GM12801 (cell line): ENCODE results near the gene SHLD2.

Source experiments
- TF ChIP-seq, protein P1 (sequence below): IDR thresholded peaks from one replicate; pipeline ENCODE4 v1.5.1; 2011; ENCODE audit warnings: control low read depth; ENCODE audit not compliant: insufficient read length; ENCODE audit errors: extremely low read depth

The SHLD2 gene, protein sequence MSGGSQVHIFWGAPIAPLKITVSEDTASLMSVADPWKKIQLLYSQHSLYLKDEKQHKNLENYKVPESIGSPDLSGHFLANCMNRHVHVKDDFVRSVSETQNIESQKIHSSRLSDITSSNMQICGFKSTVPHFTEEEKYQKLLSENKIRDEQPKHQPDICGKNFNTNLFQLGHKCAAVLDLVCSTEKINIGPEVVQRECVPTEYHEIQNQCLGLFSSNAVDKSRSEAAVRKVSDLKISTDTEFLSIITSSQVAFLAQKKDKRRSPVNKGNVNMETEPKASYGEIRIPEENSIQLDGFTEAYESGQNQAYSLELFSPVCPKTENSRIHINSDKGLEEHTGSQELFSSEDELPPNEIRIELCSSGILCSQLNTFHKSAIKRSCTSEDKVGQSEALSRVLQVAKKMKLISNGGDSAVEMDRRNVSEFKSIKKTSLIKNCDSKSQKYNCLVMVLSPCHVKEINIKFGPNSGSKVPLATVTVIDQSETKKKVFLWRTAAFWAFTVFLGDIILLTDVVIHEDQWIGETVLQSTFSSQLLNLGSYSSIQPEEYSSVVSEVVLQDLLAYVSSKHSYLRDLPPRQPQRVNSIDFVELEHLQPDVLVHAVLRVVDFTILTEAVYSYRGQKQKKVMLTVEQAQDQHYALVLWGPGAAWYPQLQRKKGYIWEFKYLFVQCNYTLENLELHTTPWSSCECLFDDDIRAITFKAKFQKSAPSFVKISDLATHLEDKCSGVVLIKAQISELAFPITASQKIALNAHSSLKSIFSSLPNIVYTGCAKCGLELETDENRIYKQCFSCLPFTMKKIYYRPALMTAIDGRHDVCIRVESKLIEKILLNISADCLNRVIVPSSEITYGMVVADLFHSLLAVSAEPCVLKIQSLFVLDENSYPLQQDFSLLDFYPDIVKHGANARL

DNA sequence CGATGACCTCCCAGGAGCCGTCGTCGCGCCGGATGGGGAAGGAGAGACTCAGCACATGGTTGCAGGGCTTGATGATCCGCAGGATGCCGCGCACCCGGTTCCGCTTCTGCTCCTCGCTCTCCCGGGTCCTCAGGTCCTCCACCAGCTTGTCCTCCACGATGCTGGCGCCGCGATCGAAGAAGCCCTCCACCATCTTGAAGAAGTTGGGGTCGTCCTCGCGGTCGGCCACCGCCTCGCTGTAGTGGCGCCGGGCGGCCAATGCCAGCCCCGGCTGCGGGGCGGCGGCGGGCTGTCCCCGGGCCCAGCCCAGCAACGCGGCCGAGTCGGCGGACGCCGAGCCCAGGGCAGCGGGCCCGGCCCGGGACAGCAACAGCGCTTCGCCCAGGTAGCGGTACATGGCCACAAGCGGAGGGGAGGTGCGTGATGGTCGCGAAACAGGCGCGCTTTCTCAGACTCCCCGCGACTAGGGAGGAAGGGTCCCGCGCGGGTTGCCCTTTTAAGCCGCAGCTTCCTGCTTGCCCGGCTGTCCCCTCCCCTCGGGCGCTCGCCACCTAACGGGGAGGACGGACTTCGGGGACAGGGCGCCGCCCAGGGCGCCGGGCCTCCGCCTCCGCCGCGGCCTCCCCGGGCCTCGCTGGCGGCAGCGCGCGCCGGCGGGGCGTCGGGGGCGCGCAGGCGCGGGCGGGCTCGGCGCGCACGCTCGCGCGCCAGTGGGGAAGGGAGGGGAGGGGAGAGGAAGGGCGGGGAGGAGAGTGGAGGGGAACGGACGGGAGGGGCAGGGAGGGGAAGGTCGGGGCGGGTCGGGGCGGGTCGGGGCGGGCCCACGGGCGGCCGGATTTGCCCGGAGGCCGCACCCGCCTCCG, at the start of gene SHLD2, which contains the start of gene GLUD1:
TSS of gene SHLD2 (plus strand) at position 834 of the 863 bp plus-strand sequence. CDS start 56,149 bp downstream, outside the sequence.
TSS of gene GLUD1 (minus strand) at position 471 of the 863 bp plus-strand sequence. CDS start at position 397, 74 bp downstream.
- TF ChIP-seq, protein P1, sequence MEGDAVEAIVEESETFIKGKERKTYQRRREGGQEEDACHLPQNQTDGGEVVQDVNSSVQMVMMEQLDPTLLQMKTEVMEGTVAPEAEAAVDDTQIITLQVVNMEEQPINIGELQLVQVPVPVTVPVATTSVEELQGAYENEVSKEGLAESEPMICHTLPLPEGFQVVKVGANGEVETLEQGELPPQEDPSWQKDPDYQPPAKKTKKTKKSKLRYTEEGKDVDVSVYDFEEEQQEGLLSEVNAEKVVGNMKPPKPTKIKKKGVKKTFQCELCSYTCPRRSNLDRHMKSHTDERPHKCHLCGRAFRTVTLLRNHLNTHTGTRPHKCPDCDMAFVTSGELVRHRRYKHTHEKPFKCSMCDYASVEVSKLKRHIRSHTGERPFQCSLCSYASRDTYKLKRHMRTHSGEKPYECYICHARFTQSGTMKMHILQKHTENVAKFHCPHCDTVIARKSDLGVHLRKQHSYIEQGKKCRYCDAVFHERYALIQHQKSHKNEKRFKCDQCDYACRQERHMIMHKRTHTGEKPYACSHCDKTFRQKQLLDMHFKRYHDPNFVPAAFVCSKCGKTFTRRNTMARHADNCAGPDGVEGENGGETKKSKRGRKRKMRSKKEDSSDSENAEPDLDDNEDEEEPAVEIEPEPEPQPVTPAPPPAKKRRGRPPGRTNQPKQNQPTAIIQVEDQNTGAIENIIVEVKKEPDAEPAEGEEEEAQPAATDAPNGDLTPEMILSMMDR, result no peak

DNA sequence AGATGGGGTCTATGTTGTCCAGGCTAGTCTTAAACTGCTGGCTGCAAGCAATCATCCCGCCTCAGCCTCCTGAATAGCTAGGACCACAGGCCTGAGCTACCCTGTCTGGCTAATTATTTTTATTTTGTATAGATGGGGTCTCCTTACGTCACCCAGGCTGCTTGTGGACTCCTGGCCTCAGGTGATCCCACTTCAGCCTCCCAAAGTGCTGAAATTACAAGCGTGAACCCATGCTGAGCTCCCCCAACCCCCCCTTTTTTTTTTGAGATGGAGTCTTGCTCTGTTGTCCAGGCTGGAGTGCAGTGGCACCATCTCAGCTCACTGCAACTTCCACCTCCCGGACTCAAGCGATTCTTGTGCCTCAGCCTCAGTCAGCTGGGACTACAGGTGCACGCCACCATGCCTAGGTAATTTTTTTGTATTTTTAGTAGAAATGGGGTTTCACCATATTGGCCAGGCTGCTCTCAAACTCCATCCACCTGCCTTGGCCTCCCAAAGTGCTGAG, 49.5 kb upstream of the SHLD2 start:
- TF ChIP-seq, protein P1, result no peak

DNA sequence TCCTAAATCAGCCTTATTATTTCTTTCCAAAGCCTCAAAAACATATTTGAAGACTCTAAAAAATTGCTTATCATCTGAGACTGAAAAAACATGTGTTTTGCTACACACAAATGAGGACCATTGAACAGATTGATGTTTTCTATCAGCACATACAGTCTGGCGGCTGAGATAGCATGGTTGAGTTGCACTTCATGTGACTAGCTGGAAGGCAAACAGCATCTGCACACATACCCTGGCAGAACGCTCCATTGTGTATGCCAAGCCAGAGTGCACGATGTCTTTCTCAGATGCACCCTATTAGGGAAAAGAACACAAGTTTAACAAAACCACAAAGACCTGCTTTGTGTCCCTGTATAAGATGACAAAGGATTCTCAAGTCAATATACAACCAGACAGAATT, 41.9 kb upstream of the SHLD2 start:
- TF ChIP-seq, protein P1, result no peak

DNA sequence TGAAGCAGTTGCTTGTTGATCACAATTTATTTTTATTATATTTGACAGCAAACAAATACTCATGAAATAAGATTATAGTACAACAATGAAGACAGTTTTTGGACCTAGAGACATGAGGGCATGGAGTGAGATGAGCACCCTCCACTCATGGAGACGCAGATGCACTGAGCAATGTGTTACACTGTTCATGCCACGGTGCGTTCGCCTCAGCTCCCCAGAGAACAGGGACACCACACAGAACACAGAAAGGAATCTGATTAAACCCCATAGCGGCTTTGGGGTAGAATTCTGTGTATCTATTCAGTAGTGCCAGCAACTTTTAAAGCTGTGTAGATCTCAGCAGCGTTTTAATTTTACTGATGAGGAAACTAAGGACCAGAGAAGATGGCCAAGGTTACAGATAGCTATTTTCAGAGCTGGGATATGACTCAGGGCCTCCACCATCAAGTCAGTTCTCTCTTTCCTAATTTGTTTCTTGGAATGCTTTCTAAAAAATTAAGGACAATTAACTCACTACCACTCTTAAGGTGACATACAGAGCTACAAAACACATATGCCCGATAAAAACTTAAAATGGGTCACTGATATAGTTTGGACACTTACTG, 41.3 kb upstream of the SHLD2 start:
- TF ChIP-seq, protein P1, result no peak

DNA sequence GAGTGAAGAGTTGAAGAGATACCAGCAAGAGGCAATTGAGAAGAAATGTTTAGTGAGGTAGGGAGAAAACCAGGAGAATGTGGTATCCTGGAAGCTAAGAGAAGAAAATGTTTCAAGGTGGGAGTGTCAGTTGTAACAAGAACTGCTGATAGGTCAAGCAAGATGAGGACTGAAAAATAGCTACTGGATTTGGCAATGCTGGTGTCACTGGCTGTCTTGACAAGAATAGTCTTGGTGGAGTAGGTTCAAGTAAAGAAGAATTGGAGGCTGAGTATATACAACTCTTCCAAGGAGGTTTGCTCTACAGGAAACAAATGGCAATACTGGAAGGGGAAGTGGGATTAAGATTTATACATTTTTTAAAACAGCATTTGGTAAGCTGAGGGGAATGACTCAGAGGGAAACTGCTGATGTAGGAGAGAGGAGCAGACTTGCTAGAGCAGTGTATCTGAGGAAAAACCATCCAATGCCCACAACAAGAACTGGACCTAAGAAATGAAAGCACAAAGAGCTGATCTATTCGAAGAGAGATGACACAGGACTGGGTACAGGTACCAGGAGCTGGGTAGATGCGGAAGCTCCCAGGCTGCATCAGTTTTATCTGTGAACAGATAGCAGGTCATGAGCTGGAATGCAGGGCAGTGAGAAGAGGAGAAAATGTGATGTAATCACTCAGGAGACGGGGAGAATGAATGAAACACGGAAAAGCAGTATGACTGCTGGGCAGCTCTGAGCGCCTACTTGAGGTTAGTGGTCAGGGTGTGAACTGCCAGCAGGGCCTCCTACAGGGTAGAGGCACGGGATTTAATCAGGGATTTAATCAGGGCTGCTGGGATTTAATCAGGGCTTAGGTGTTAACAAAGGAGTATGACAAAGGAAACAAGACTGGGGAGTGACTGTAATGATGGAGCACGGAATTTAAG, 40.4 kb upstream of the SHLD2 start:
- TF ChIP-seq, protein P1, result no peak

DNA sequence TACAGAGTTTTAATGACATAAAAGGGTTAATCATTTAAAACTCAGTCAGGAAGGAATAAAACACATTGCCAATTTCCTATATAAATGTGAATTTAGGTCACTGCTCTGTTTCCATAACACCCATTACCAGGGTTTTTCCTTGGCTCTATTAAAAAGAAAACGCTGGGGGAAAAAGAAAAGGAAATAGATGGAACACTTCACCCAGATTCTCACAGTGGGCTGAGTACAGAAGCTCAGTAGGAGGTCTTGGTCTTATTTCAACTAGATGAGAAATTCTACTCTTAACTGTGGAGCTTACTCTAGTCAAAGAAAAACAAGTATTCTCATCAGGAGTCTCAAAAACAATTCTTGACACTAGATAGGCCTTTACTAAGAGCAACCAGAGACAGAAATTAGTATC, 36.8 kb upstream of the SHLD2 start:
- TF ChIP-seq, protein P1, result no peak
